GM23338 (cell line): ENCODE data around the gene TNIP3.

Experiments
- CREB1 ChIP-seq: fragments of 250-450 bp; sonication (Bioruptor Pico); IDR thresholded peaks from 2 replicates; pipeline ENCODE4 v1.5.0; 2020; ENCODE audit warnings: low read depth, mild to moderate bottlenecking, moderate library complexity
- CTCF ChIP-seq, 2 experiments: fragments of 200-600 bp in 1 of 2; sonication (generic) in 1 of 2; conservative IDR thresholded peaks; 2 replicates each; pipeline versions ENCODE4 v1.5.1 to v1.6.1; 2016 to 2017; ENCODE audit warnings: antibody characterized with exemption in 2 of 2, low read depth in 2 of 2, mild to moderate bottlenecking in 2 of 2, moderate library complexity in 1 of 2
- EZH2 ChIP-seq: fragments of 200-600 bp; sonication (generic); IDR thresholded peaks from one replicate; pipeline ENCODE4 v1.8.0; 2017; ENCODE audit warnings: antibody characterized with exemption, mild to moderate bottlenecking, low read depth; ENCODE audit not compliant: unreplicated experiment
- EZH2phosphoT487 ChIP-seq: fragments of 200-600 bp; sonication (generic); IDR thresholded peaks from one replicate; pipeline ENCODE4 v1.8.1; 2018; ENCODE audit warnings: antibody characterized with exemption; ENCODE audit not compliant: unreplicated experiment
- JUNB ChIP-seq: IDR thresholded peaks from one replicate; pipeline ENCODE4 v1.6.1; 2016; ENCODE audit warnings: antibody characterized with exemption; ENCODE audit not compliant: unreplicated experiment
- POLR2AphosphoS5 ChIP-seq: IDR thresholded peaks from 2 replicates; pipeline ENCODE4 v1.6.1; 2016; ENCODE audit warnings: antibody characterized with exemption, low read depth
- STAT1 ChIP-seq: IDR thresholded peaks from one replicate; pipeline ENCODE4 v1.6.1; 2016; ENCODE audit warnings: antibody characterized with exemption; ENCODE audit not compliant: unreplicated experiment
- ZNF114 ChIP-seq: fragments of 250-450 bp; sonication (Bioruptor Pico); IDR thresholded peaks from 2 replicates; pipeline ENCODE4 v1.5.0; 2020; ENCODE audit warnings: mild to moderate bottlenecking, moderate library complexity
- ZNF331 ChIP-seq: fragments of 250-450 bp; sonication (Bioruptor Pico); IDR thresholded peaks from 2 replicates; pipeline ENCODE4 v1.5.0; 2020; ENCODE audit warnings: low read depth, mild to moderate bottlenecking, moderate library complexity
- TF ChIP-seq, protein P1 (sequence below): IDR thresholded peaks from 2 replicates; pipeline ENCODE4 v1.6.1; 2016; ENCODE audit warnings: antibody characterized with exemption
- TF ChIP-seq, protein P2 (sequence below): IDR thresholded peaks from one replicate; pipeline ENCODE4 v1.6.1; 2018; ENCODE audit warnings: antibody characterized with exemption; ENCODE audit not compliant: unreplicated experiment

GRCh38 chr4:121148000-121148399 is 16.1 kb downstream of the TNIP3 start:
- TF ChIP-seq EZH2 = no peak
- TF ChIP-seq CTCF (conservative IDR thresholded peaks at IDR 0.05; ENCODE audit: low read depth in 2 of 2) = no peak
- no peak for TF ChIP-seq EZH2phosphoT487
- TF ChIP-seq POLR2AphosphoS5 = no peak
- TF ChIP-seq CREB1 = no peak
- TF ChIP-seq JUNB = no peak
- TF ChIP-seq, protein P1, sequence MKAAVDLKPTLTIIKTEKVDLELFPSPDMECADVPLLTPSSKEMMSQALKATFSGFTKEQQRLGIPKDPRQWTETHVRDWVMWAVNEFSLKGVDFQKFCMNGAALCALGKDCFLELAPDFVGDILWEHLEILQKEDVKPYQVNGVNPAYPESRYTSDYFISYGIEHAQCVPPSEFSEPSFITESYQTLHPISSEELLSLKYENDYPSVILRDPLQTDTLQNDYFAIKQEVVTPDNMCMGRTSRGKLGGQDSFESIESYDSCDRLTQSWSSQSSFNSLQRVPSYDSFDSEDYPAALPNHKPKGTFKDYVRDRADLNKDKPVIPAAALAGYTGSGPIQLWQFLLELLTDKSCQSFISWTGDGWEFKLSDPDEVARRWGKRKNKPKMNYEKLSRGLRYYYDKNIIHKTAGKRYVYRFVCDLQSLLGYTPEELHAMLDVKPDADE = no peak
- TF ChIP-seq, protein P2, sequence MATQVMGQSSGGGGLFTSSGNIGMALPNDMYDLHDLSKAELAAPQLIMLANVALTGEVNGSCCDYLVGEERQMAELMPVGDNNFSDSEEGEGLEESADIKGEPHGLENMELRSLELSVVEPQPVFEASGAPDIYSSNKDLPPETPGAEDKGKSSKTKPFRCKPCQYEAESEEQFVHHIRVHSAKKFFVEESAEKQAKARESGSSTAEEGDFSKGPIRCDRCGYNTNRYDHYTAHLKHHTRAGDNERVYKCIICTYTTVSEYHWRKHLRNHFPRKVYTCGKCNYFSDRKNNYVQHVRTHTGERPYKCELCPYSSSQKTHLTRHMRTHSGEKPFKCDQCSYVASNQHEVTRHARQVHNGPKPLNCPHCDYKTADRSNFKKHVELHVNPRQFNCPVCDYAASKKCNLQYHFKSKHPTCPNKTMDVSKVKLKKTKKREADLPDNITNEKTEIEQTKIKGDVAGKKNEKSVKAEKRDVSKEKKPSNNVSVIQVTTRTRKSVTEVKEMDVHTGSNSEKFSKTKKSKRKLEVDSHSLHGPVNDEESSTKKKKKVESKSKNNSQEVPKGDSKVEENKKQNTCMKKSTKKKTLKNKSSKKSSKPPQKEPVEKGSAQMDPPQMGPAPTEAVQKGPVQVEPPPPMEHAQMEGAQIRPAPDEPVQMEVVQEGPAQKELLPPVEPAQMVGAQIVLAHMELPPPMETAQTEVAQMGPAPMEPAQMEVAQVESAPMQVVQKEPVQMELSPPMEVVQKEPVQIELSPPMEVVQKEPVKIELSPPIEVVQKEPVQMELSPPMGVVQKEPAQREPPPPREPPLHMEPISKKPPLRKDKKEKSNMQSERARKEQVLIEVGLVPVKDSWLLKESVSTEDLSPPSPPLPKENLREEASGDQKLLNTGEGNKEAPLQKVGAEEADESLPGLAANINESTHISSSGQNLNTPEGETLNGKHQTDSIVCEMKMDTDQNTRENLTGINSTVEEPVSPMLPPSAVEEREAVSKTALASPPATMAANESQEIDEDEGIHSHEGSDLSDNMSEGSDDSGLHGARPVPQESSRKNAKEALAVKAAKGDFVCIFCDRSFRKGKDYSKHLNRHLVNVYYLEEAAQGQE = no peak
- TF ChIP-seq ZNF114 (CRISPR knock-in tag) = no peak
- TF ChIP-seq STAT1 = no peak
- no peak for TF ChIP-seq ZNF331 (CRISPR knock-in tag)
